ENCODE measurements around the gene PRR19.

The PRR19 gene

DNA sequence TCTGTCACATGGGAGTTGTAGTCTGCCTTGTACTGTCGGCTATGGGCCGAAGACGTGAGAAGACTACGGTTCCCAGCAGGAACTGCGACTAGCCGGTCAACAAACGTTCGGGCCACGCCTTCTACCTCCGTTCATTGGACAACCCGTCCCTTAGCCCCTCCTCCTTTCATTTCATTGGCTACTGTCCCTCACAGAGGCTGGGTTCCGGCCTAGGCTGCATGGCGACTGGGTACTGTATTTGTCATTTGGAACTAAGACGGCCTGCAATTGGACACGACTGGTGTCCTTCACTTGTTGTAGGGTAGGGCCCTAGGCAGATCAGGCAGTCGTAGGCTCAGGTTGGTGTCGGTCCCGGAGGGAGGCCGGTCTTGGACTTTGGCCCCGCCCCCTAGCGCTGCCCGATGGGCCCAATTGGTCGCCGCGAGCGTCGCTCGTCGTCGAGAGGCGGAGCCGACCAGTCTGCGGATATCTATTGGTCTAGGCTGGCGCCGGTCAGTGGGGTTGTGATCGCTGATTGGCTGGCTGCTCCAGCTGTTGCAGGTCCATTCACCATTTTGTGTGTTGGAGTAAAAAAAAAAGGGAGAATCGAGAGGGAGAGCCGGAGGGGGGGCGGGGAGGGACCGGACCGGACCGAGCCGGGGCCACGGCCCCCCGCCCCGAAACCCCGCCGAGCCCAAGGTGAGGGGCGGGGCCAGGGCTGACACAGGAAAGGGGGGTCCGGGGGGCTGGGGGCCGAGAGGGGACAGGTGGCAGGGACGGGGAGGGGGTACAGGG, 33.0 kb upstream of the PRR19 start, which contains the start of gene CIC:
Gene CIC (plus strand): TSS at position 549 of the 774 bp plus-strand sequence. CDS start 2,532 bp downstream, outside the sequence.
- H3K4me3 Mint-ChIP-seq = no peak within 1 kb of the TSS
- H3K4me1 Mint-ChIP-seq = peaks cover 36% of the 10 kb centered on the region
- no peaks in the 10 kb centered on the region for H3K27me3 Mint-ChIP-seq
- peak within 1 kb of the TSS; percentile 99 for H3K27ac Mint-ChIP-seq
- no peaks in the 10 kb centered on the region for H3K9me3 Mint-ChIP-seq
- no peaks in the 10 kb centered on the region for H3K36me3 Mint-ChIP-seq

GRCh38 chr19:42269478-42270345, 32.2 kb upstream of the PRR19 start:
- Mint-ChIP-seq H3K4me1 (peaks cover 40% of the 10 kb centered on the region), H3K4me3 (no peak overlapping the region), H3K27me3 (no peaks in the 10 kb centered on the region), H3K27ac (peak overlapping the region; percentile 99), H3K9me3 (no peaks in the 10 kb centered on the region), H3K36me3 (peaks cover 1% of the 10 kb centered on the region)

DNA sequence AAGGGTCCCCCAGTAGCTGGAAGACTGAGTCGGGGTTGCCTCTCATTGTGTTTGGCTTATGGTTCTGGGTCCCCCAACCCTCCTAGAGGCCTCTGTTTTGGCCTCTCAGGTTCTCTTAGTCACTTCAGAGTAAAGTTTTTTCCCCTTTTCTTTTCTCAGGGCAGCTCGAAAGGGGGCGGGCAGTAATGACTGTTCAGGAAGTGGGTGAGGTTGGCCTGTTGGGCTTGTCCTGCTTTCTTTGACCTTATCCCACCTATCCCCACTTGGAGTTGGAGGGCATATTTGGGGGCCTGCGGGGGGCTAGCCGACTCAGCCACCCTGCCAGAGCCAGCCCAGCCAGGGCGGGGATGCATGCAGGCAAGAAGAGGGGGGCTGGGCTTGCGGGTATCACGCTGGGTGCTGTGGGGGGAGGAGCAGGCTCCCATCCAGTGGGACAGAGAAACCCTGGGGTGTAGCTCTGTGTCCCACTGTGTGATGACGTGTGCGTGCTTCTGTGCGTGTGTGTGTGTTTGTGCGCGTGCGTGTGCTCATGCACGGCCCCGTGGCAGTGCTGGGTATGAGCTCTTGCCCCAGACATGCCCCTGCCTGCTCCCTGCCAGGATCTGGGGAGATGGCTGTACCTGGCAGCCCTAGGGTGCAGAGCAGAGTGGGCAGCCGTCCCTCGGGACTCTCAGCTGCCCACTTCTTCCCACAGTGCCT, 31.4 kb upstream of the PRR19 start:
- Mint-ChIP-seq H3K27me3 (no peaks in the 10 kb centered on the region), H3K36me3 (peaks cover 3% of the 10 kb centered on the region), H3K4me3 (no peak overlapping the region), H3K4me1 (peaks cover 46% of the 10 kb centered on the region), H3K27ac (peak overlapping the region; percentile 99), H3K9me3 (no peaks in the 10 kb centered on the region)

GRCh38 chr19:42271045-42271419, 30.9 kb upstream of the PRR19 start:
- Mint-ChIP-seq H3K9me3 (no peaks in the 10 kb centered on the region), H3K4me1 (peaks cover 49% of the 10 kb centered on the region)

DNA sequence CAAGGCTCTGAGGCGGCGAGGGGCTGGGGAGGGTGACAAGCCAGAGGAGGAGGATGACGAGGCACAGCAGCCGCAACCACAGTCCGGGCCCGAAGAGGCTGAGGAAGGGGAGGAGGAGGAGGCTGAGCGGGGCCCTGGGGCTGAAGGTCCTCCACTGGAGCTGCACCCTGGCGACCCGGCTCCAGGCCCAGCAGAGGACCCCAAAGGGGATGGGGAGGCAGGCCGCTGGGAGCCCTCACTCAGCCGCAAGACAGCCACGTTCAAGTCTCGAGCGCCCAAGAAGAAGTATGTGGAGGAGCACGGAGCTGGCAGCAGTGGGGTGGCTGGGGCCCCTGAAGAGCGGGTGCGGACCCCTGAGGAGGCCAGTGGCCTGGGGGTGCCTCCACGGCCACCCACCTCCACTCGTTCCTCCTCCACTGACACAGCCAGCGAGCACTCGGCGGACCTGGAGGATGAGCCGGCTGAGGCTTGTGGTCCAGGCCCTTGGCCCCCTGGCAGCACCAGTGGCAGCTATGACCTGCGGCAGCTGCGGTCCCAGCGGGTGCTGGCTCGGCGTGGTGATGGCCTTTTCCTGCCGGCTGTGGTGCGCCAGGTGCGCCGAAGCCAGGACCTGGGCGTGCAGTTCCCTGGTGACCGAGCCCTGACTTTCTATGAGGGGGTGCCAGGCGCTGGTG, 29.9 kb upstream of the PRR19 start:
- Mint-ChIP-seq H3K9me3 (no peaks in the 10 kb centered on the region), H3K27ac (no peak overlapping the region), H3K27me3 (no peaks in the 10 kb centered on the region), H3K4me1 (peaks cover 57% of the 10 kb centered on the region), H3K4me3 (no peak overlapping the region), H3K36me3 (peaks cover 3% of the 10 kb centered on the region)

More at GRCh38 chr19:42271045-42271419, 30.9 kb upstream of the PRR19 start:
- Mint-ChIP-seq H3K36me3 (peaks cover 3% of the 10 kb centered on the region), H3K27me3 (no peaks in the 10 kb centered on the region), H3K27ac (peak overlapping the region; percentile 87), H3K4me3 (peak overlapping the region; percentile 53)

GRCh38 chr19:42272535-42272897, 29.4 kb upstream of the PRR19 start:
- Mint-ChIP-seq H3K4me1 (peaks cover 59% of the 10 kb centered on the region), H3K27me3 (no peaks in the 10 kb centered on the region), H3K36me3 (peaks cover 3% of the 10 kb centered on the region), H3K4me3 (no peak overlapping the region), H3K27ac (no peak overlapping the region), H3K9me3 (no peaks in the 10 kb centered on the region)

DNA sequence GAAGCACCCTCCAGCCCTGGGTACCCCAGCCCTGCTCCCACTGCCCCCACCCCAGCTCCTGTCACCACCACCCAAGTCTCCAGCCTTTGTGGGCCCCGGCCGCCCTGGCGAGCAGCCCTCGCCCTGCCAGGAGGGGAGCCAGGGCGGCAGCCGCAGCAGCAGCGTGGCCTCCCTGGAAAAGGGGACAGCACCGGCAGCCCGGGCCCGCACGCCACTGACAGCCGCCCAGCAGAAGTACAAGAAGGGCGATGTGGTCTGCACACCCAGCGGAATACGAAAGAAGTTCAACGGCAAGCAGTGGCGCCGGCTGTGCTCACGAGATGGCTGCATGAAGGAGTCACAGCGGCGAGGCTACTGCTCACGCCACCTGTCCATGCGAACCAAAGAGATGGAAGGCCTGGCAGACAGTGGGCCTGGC, 28.9 kb upstream of the PRR19 start:
- no peaks in the 10 kb centered on the region for H3K9me3 Mint-ChIP-seq
- H3K27ac Mint-ChIP-seq = no peak overlapping the region
- peaks cover 54% of the 10 kb centered on the region for H3K4me1 Mint-ChIP-seq

GRCh38 chr19:42273407-42274064, 28.4 kb upstream of the PRR19 start:
- Mint-ChIP-seq H3K27me3 (no peaks in the 10 kb centered on the region), H3K9me3 (no peaks in the 10 kb centered on the region), H3K4me1 (peaks cover 57% of the 10 kb centered on the region), H3K36me3 (peaks cover 3% of the 10 kb centered on the region), H3K27ac (no peak overlapping the region), H3K4me3 (peak overlapping the region; percentile 3)

More for the DNA sequence above, 28.9 kb upstream of the PRR19 start:
- Mint-ChIP-seq H3K36me3 (peaks cover 3% of the 10 kb centered on the region), H3K27me3 (no peaks in the 10 kb centered on the region), H3K4me3 (no peak overlapping the region)

- Mint-ChIP-seq H3K36me3 (peaks cover 3% of the 10 kb centered on the region), H3K4me3 (no peak overlapping the region), H3K9me3 (no peaks in the 10 kb centered on the region), H3K27ac (peak overlapping the region; percentile 46), H3K27me3 (no peaks in the 10 kb centered on the region), H3K4me1 (peaks cover 63% of the 10 kb centered on the region)
These were observed 27.8 kb upstream of the PRR19 start for GRCh38 chr19:42274065-42274682.

DNA sequence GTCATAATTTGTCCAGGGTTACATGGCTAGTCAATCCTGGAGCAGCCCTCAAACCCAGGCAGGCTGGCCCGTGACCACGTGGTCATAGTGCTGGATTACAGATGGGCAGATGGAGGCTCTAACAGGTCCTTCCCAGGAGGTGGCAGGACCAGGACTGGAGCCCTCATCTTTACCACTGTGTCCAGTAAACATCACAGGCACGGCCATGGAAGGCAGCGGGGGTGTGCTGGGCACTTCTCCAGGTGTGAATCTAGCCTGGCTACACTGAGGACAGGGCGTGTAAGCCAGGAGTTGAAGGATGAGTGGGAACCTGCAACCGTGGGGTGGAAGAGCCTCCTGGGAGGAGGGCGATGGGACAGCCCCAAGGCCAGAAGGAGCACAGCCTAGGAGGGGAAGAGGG, 26.8 kb upstream of the PRR19 start:
- Mint-ChIP-seq H3K9me3 (no peaks in the 10 kb centered on the region), H3K4me1 (peaks cover 63% of the 10 kb centered on the region), H3K36me3 (peaks cover 3% of the 10 kb centered on the region), H3K27me3 (no peaks in the 10 kb centered on the region), H3K4me3 (no peak overlapping the region), H3K27ac (no peak overlapping the region)

GRCh38 chr19:42275517-42275916, 26.4 kb upstream of the PRR19 start:
- H3K4me3 Mint-ChIP-seq = no peak overlapping the region
- no peaks in the 10 kb centered on the region for H3K9me3 Mint-ChIP-seq
- no peak overlapping the region for H3K27ac Mint-ChIP-seq
- H3K4me1 Mint-ChIP-seq = peaks cover 59% of the 10 kb centered on the region
- no peaks in the 10 kb centered on the region for H3K27me3 Mint-ChIP-seq
- peaks cover 3% of the 10 kb centered on the region for H3K36me3 Mint-ChIP-seq

DNA sequence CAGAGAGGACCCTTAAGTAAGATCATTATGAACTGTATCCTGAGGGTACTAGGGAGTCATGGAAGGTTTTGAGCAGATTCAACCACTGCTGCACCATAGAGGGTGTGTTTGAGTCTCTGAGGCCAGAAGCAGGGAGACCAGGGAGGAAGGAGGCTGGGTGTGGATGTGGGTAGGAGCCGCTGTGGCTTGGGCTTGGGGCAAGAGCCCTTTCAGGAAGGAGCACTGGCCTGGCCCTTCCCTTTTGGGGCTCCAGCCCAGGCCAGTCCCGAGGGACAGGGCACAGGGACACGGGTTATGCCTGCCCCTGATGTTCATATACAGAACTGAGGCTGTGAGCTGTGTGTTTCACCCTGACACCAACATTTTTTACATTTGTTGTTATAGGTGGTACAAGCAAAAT, 25.6 kb upstream of the PRR19 start:
- Mint-ChIP-seq H3K36me3 (peaks cover 3% of the 10 kb centered on the region), H3K27ac (no peak overlapping the region), H3K27me3 (no peaks in the 10 kb centered on the region), H3K9me3 (no peaks in the 10 kb centered on the region), H3K4me1 (peaks cover 55% of the 10 kb centered on the region), H3K4me3 (peak overlapping the region; percentile 1)

GRCh38 chr19:42276821-42277220, 25.1 kb upstream of the PRR19 start:
- H3K27me3 Mint-ChIP-seq = no peaks in the 10 kb centered on the region
- H3K27ac Mint-ChIP-seq = no peak overlapping the region

DNA sequence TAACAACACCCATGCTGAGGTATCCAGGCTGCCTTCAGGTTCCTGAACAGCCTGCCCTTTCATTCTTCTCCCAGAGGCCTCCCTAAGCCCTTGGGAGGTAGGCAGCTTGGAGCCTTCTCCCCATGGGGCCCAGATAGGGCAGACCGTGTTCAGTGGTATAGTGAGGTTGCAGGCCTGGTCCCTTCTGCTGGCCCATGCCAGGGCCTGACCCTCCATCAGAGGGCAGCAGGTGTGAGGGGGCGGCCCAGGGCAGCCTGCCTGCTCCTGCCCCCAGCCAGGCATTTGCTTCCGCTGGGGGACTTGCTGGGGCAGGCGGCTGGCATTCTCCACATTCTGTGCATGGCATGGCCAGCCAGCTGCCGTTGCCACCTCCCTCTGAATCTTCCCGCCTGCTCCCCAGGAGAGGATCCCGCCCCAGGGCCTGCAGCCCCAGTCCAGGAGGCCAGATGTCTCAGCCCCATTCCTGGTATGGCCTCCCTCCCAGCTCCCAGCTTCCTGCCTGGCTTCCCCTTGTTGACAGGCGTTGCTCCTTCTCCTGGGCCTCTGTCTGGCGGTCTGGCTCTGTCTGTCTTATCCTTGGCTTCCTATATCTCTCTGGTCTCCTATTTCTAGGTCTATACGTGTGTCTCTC, 24.0 kb upstream of the PRR19 start:
- Mint-ChIP-seq H3K9me3 (no peaks in the 10 kb centered on the region), H3K4me1 (peaks cover 64% of the 10 kb centered on the region), H3K27me3 (no peaks in the 10 kb centered on the region), H3K27ac (peak overlapping the region; percentile 17), H3K36me3 (peaks cover 3% of the 10 kb centered on the region), H3K4me3 (no peak overlapping the region)

More at GRCh38 chr19:42276821-42277220, 25.1 kb upstream of the PRR19 start:
- Mint-ChIP-seq H3K4me1 (peaks cover 56% of the 10 kb centered on the region), H3K4me3 (no peak overlapping the region), H3K9me3 (no peaks in the 10 kb centered on the region), H3K36me3 (peaks cover 3% of the 10 kb centered on the region)
